ENCODE measurements around the gene PDE10A. TPM values are rescaled to one million over a fixed set of nuclear protein-coding genes. Genes with fewer than 3 reads are reported as not detected.

PDE10A gene
- total RNA-seq, 1 experiment from 2014 or later, result 3.1 TPM

GRCh38 chr6:165545806-165546205, 117.2 kb downstream of the PDE10A start:
- Mint-ChIP-seq H3K27ac (no peak overlapping the region), H3K27me3 (ENCODE audit: low read depth) (no peaks in the 10 kb centered on the region), H3K4me1 (no peaks in the 10 kb centered on the region), H3K36me3 (no peaks in the 10 kb centered on the region), H3K9me3 (no peaks in the 10 kb centered on the region), H3K4me3 (no peak overlapping the region)
- no peak for DNase-seq (ENCODE audit: low spot score)
- CTCF ChIA-PET, result no interaction called here
- no peak for ATAC-seq
- POLR2A ChIA-PET, result no interaction called here
- TF ChIP-seq ZBTB21 (CRISPR knock-in tag; IDR thresholded peaks at IDR 0.05; ENCODE audit: borderline replicate concordance), result no peak

- ATAC-seq, result no peak
- H3K27ac Mint-ChIP-seq, result no peak overlapping the region
These were observed 119.3 kb downstream of the PDE10A start for GRCh38 chr6:165543781-165544180.

More at GRCh38 chr6:165543781-165544180, 119.3 kb downstream of the PDE10A start:
- DNase-seq (ENCODE audit: low spot score), result no peak
- no peak for TF ChIP-seq ETV6 (CRISPR knock-in tag; IDR thresholded peaks at IDR 0.05)
- TF ChIP-seq ZSCAN18 (CRISPR knock-in tag; IDR thresholded peaks at IDR 0.05), result no peak
- TF ChIP-seq ZNF532 (CRISPR knock-in tag; IDR thresholded peaks at IDR 0.05; ENCODE audit: borderline replicate concordance), result no peak
- no peak for TF ChIP-seq USF1 (CRISPR knock-in tag; IDR thresholded peaks at IDR 0.05)
- TF ChIP-seq ZNF423 (CRISPR knock-in tag; IDR thresholded peaks at IDR 0.05), result no peak
- no peak for TF ChIP-seq ZNF425 (CRISPR knock-in tag; conservative IDR thresholded peaks at IDR 0.05)
- no peak for TF ChIP-seq HMGXB4 (CRISPR knock-in tag; IDR thresholded peaks at IDR 0.05)
- TF ChIP-seq SMAD3 (CRISPR knock-in tag; IDR thresholded peaks at IDR 0.05; ENCODE audit: borderline replicate concordance), result no peak
- TF ChIP-seq CTCF (IDR thresholded peaks at IDR 0.05), result no peak
- TF ChIP-seq ERG (CRISPR knock-in tag; IDR thresholded peaks at IDR 0.05), result no peak
- TF ChIP-seq TEAD1 (CRISPR knock-in tag; IDR thresholded peaks at IDR 0.05), result no peak
- no peak for TF ChIP-seq ARID4B (CRISPR knock-in tag; IDR thresholded peaks at IDR 0.05; ENCODE audit: borderline replicate concordance)
- no peak for TF ChIP-seq GABPB1 (CRISPR knock-in tag; IDR thresholded peaks at IDR 0.05)
- TF ChIP-seq ZNF121 (CRISPR knock-in tag; IDR thresholded peaks at IDR 0.05), result no peak
- TF ChIP-seq ZNF138 (CRISPR knock-in tag; conservative IDR thresholded peaks at IDR 0.05), result no peak
- no peak for TF ChIP-seq ZNF232 (CRISPR knock-in tag; IDR thresholded peaks at IDR 0.05)
- CTCF ChIA-PET, result no interaction called here
- POLR2A ChIA-PET, result interaction anchor here (0.5 kb wide), 1 partner anchor 10 kb away, joined by 3 read pairs; no protein-coding TSS in a partner anchor
- no peaks in the 10 kb centered on the region for H3K9me3 Mint-ChIP-seq
- H3K4me1 Mint-ChIP-seq, result no peaks in the 10 kb centered on the region
- H3K36me3 Mint-ChIP-seq, result no peaks in the 10 kb centered on the region
- H3K27me3 Mint-ChIP-seq (ENCODE audit: low read depth), result no peaks in the 10 kb centered on the region
- H3K4me3 Mint-ChIP-seq, result no peak overlapping the region

Data from WTC11 (cell line).